ENCODE data around the gene HORMAD2.

DNA sequence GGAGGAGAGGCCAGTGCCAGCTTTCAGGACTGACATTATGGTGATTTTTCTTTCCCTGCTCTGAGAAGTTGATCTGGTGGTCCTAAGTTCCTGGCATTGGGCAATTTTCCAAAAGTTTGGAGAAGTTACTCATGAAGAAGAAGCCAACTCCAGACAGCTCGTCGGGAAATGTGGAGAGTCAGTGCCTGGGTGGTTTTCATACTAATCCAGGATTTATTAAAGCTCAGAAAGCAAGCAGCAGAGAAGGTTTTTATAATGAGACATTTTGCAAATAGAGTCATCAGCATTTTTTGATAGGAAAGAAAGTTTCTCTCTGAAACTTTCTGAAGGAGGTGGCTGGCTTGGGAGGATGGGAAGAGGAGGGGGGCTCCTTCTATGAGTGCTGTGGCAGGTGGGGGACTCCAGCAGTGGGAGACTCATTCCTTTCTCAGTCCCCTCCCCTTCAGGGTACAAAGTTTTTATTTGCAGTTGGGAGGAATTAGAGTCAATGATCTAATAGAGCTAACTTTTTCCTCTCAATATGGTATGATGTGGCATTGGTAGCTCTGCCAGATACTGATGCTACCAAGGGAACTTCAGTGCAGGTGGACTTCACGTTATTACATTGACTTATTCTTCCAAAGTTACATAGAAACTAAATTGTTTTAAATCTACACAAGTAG lies 110.9 kb downstream of the HORMAD2 start:
- TF ChIP-seq, protein P1, sequence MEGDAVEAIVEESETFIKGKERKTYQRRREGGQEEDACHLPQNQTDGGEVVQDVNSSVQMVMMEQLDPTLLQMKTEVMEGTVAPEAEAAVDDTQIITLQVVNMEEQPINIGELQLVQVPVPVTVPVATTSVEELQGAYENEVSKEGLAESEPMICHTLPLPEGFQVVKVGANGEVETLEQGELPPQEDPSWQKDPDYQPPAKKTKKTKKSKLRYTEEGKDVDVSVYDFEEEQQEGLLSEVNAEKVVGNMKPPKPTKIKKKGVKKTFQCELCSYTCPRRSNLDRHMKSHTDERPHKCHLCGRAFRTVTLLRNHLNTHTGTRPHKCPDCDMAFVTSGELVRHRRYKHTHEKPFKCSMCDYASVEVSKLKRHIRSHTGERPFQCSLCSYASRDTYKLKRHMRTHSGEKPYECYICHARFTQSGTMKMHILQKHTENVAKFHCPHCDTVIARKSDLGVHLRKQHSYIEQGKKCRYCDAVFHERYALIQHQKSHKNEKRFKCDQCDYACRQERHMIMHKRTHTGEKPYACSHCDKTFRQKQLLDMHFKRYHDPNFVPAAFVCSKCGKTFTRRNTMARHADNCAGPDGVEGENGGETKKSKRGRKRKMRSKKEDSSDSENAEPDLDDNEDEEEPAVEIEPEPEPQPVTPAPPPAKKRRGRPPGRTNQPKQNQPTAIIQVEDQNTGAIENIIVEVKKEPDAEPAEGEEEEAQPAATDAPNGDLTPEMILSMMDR (tag by site-specific recombination; IDR thresholded peaks at IDR 0.05), result no peak
- TF ChIP-seq, protein P2, sequence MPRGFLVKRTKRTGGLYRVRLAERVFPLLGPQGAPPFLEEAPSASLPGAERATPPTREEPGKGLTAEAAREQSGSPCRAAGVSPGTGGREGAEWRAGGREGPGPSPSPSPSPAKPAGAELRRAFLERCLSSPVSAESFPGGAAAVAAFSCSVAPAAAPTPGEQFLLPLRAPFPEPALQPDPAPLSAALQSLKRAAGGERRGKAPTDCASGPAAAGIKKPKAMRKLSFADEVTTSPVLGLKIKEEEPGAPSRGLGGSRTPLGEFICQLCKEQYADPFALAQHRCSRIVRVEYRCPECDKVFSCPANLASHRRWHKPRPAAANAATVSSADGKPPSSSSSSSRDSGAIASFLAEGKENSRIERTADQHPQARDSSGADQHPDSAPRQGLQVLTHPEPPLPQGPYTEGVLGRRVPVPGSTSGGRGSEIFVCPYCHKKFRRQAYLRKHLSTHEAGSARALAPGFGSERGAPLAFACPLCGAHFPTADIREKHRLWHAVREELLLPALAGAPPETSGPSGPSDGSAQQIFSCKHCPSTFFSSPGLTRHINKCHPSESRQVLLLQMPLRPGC (tag by site-specific recombination; IDR thresholded peaks at IDR 0.05), result no peak
- TF ChIP-seq ZNF629 (tag by site-specific recombination; IDR thresholded peaks at IDR 0.05) (no peak), ZNF169 (tag by site-specific recombination; IDR thresholded peaks at IDR 0.05) (no peak), ZNF24 (tag by site-specific recombination; IDR thresholded peaks at IDR 0.05) (no peak), ZSCAN30 (tag by site-specific recombination; IDR thresholded peaks at IDR 0.05) (no peak), REPIN1 (tag by site-specific recombination; IDR thresholded peaks at IDR 0.05; ENCODE audit: low read depth) (no peak)
